Memory B cell (primary cell): Measurements from ENCODE around the gene FHL1.

Experiments
- ATAC-seq: fragments of 150-1000 bp; cut with Tn5 transposase; 2 replicates; pipeline ENCODE4 v1.10.0; 2021; ENCODE audit warnings: low read depth, mild to moderate bottlenecking, moderate library complexity
- DNase-seq, 2 donors: peaks; one replicate each; pipeline ENCODE4 v3.0.0; 2022; ENCODE audit warnings: low spot score in 2 of 2
- H3K27ac Mint-ChIP-seq: one replicate; pipeline ENCODE4 v1.8.0; 2022; ENCODE audit warnings: mild to moderate bottlenecking, moderate library complexity, mixed read lengths
- H3K27me3 Mint-ChIP-seq: one replicate; pipeline ENCODE4 v1.8.0; 2022; ENCODE audit warnings: mixed read lengths
- H3K36me3 Mint-ChIP-seq: one replicate; pipeline ENCODE4 v1.8.0; 2022; ENCODE audit warnings: mild to moderate bottlenecking, mixed read lengths
- H3K4me1 Mint-ChIP-seq: one replicate; pipeline ENCODE4 v1.8.0; 2022; ENCODE audit warnings: mixed read lengths
- H3K4me3 Mint-ChIP-seq: one replicate; pipeline ENCODE4 v1.8.0; 2022; ENCODE audit warnings: mild to moderate bottlenecking, moderate library complexity, mixed read lengths
- H3K9me3 Mint-ChIP-seq: one replicate; pipeline ENCODE4 v1.8.0; 2022; ENCODE audit warnings: mixed read lengths

The FHL1 gene

DNA sequence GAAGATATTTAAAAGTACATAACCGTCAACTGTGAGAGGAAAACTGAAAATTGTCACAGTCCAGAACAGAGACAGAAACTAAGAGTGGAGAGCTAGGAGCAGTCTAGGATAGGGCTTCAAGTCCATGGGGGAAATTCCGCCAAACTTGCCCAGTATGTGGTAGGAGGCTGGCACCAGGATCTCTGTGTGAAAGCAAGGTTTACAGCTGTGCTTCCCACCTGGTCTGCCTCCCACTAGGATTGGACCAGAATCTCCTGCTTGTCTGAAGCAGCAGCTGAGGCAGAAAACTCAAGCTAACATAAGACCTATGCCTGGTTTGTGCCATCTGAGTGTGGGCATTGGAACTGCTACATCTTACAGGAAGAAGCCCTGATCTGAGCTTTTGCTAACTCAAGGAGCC is 18.6 kb upstream of the FHL1 start:
- Mint-ChIP-seq H3K4me1 (no peaks in the 10 kb centered on the region), H3K36me3 (no peaks in the 10 kb centered on the region), H3K27ac (no peak overlapping the region), H3K27me3 (peaks cover 2% of the 10 kb centered on the region), H3K9me3 (no peaks in the 10 kb centered on the region), H3K4me3 (no peak overlapping the region)
- DNase-seq (no peak), ATAC-seq (no peak)

DNA sequence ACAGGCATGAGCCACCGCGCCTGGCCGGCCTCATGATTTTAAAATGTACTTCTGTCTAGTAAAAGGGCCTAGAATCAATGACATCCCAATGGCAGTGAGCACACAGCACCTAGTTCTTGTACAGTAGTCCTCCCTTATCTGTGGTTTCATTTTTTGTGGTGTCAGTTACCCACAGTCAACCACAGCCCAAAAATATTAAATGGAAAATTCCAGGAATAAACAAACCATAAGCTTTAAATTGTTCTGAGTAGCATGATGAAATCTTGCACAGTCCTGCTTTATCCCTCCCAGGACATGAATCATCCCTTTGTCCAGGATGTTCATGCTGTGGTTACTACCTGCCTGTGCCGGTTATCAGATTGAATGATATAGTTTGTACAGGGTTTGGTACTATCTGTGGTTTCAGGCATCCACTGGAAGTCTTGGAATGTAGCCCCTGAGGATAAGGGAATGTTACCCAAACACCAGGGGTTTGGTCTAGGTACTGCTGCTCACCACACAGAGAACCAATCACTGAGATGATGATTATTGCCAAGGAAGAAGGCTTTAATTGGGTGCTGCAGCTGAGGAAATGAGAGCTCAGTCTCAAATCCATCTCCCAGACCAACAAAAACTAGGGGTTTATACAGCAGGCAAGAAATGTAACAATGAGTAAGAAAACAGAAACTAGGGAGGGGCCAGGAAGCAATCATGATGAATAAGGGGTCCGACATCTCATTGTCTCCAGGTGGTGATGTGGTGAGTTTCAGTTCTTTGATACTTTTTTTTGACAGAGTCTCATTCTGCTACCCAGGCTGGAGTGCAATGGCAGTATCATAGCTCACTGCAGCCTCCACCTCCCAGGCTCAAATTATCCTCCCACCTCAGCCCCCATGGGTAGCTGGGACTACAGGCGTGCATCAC is 16.2 kb upstream of the FHL1 start:
- no peak overlapping the region for H3K27ac Mint-ChIP-seq
- ATAC-seq = no peak

DNA sequence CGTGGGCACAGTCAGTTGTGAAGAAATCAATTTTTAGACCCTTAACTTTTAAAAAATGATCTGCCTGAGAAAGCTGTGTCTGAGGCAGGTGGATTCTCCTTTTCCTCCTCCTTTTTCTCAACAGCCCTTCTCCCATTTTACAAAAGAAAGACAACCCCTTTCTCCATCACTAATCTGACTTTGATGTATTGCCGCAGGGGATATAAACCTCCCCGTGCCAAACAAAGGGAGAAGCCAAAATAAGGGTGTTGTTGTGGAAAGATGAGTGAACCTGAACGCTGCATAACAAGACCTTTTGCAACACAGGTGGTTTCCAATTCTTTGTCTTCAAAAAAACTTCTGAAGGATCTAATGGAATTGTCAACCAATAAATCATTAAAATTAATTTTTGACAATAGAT is 8.4 kb upstream of the FHL1 start:
- H3K4me1 Mint-ChIP-seq = peaks cover 6% of the 10 kb centered on the region
- no peak for DNase-seq
- H3K27me3 Mint-ChIP-seq = peaks cover 1% of the 10 kb centered on the region
- ATAC-seq = no peak
- no peak overlapping the region for H3K4me3 Mint-ChIP-seq
- no peaks in the 10 kb centered on the region for H3K36me3 Mint-ChIP-seq
- H3K9me3 Mint-ChIP-seq = no peaks in the 10 kb centered on the region
- H3K27ac Mint-ChIP-seq = no peak overlapping the region

More for the DNA sequence above, 16.2 kb upstream of the FHL1 start:
- H3K36me3 Mint-ChIP-seq = no peaks in the 10 kb centered on the region
- H3K27me3 Mint-ChIP-seq = peaks cover 2% of the 10 kb centered on the region
- H3K4me1 Mint-ChIP-seq = no peaks in the 10 kb centered on the region
- H3K4me3 Mint-ChIP-seq = no peak overlapping the region
- no peaks in the 10 kb centered on the region for H3K9me3 Mint-ChIP-seq
- DNase-seq = no peak

DNA sequence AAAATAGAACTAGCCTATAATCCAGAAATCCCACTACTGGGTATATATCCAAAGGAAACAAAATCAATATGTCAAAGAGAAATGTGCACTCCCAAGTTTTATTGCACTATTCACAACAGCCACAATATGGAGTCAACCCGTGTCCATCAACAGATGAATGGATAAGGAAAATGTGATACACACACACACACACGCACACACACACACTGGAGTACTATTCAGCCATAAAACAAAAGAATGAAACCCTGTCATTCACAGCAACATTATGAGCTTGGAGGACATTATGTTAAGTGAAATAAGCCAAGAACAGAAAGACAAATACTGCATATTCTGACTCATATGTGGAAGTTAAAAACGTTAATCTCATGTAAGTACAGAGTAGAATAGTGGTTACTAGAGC is 5.8 kb upstream of the FHL1 start:
- Mint-ChIP-seq H3K4me1 (peaks cover 16% of the 10 kb centered on the region), H3K27ac (no peak overlapping the region), H3K27me3 (peaks cover 6% of the 10 kb centered on the region), H3K4me3 (no peak overlapping the region), H3K36me3 (no peaks in the 10 kb centered on the region), H3K9me3 (no peaks in the 10 kb centered on the region)
- no peak for ATAC-seq
- no peak for DNase-seq

DNA sequence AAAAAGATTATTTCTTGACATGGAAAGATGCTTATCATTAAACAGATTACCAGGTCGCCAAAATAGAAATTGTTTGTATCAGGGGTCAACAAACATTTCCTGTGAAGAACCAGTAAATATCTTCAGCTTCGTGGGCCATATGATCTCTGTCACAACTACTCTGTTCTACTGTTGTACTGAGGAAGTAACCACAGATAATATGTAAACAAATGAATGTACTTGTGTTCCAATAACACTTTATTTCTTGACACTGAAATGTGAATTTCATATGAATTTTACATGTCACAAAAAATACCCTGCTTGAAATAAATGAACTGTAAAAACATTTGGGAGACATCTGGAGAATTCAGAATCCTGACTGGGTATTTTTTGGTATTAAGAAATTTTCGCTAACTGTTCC is 4.7 kb upstream of the FHL1 start:
- Mint-ChIP-seq H3K4me1 (peaks cover 16% of the 10 kb centered on the region), H3K4me3 (peak overlapping the region; percentile 37), H3K9me3 (no peaks in the 10 kb centered on the region), H3K27me3 (peaks cover 6% of the 10 kb centered on the region), H3K27ac (no peak overlapping the region), H3K36me3 (no peaks in the 10 kb centered on the region)
- no peak for ATAC-seq
- no peak for DNase-seq

DNA sequence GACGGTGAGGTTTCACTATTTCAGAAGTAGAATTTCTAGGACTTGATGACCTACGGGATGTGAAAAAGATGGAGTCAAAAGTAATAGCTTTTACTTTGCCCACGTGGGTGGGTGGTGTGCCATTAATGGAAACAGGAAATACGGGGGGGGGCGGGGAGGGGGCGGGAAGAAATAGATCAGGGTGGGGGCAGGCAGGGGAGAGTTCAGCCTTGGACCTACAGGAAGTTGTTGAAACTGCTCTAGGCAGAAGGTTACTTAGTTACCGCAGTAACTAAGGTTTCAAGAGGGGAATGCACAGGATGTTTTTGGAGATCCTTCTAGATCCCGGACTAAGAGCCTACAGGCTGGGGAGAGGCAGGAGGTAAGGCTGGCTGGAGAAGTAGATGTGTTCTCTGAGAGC is 3.6 kb upstream of the FHL1 start:
- no peak for DNase-seq
- peak overlapping the region; percentile 39 for H3K27ac Mint-ChIP-seq
- H3K4me1 Mint-ChIP-seq = peaks cover 16% of the 10 kb centered on the region
- H3K36me3 Mint-ChIP-seq = no peaks in the 10 kb centered on the region
- no peaks in the 10 kb centered on the region for H3K9me3 Mint-ChIP-seq
- no peak for ATAC-seq
- peaks cover 6% of the 10 kb centered on the region for H3K27me3 Mint-ChIP-seq
- peak overlapping the region; percentile 78 for H3K4me3 Mint-ChIP-seq

DNA sequence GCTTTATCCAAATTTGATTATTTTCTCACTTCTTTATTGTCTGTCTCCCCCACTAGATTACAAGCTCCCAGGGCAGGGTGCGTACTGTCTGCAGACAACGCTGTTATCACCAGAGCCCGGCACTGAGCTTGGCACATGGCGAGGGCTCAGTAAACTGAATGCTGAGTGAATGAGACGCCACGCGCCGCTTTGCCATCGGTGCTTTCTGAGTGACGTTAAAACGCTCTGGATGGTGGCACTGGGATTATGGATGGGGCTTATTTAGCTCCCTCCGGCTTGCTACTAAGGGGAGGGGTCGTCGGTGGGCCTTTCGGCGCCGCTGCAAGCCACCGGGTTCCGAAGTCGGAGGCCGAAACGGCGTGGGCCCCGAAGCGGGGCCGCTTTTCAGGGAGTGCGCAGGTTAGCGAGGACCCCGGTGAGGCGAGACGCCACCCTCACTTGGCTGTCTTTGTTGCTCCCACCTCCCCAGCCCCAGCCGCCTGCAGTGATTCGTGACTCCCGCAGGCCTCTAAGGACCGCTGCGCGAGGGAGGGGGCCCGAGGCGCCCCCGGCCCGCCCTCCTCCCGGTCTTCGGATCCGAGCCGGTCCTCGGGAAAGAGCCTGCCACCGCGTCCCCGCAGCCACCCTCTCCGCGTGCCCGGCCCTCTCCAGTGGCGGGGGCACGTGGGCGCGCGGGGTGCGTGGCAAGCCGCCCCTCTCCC is 569 bp upstream of the FHL1 start:
- Mint-ChIP-seq H3K27ac (no peak overlapping the region), H3K4me3 (peak overlapping the region; percentile 79), H3K27me3 (peaks cover 6% of the 10 kb centered on the region), H3K9me3 (no peaks in the 10 kb centered on the region), H3K4me1 (peaks cover 16% of the 10 kb centered on the region), H3K36me3 (no peaks in the 10 kb centered on the region)
- no peak for DNase-seq
- peak; percentile 39 for ATAC-seq

DNA sequence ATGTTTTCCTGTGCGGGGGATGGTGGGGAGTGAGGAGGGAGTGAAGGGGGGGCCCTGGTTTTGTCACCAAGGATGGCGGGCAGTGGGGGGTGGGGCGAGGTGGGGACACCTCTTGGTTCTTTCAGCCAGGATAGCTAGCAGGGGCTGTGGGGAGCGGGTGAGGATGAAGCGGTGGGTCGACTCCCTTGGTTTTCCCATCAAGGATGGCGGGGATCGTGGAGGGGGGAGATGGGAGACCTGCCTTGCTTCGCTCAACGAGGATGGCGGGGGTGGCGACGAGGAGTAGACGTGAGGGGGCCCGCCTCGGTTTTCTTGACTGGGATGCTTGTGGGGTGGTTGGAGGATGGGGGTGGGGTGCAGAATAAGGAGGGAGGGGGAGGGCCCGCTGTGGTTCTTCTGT is 643 bp downstream of the FHL1 start:
- ATAC-seq (no peak), DNase-seq (no peak)
- Mint-ChIP-seq H3K4me1 (peaks cover 16% of the 10 kb centered on the region), H3K36me3 (no peaks in the 10 kb centered on the region), H3K27ac (no peak overlapping the region), H3K27me3 (peaks cover 6% of the 10 kb centered on the region), H3K4me3 (peak overlapping the region; percentile 64), H3K9me3 (no peaks in the 10 kb centered on the region)

DNA sequence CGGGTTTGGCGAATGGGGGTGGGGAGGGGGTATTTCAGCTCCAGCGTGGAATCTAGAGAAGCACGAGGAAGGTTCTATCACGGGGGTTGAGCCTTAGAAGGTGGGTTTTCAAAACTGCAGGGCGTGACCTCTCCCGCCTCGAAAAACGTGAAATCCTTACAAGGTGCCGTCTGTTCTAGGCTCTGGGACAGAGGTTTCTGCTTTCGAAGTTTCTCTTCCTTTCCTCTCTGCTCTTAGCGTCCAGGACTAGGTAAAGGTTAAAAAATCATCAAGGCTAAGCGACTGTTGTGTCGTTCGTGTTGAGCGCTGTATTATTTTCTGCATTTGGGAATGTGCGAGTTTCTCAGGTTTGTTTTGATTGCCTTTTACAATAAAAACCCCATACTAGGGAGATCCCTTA is 1.1 kb downstream of the FHL1 start:
- Mint-ChIP-seq H3K9me3 (no peaks in the 10 kb centered on the region), H3K4me3 (peak overlapping the region; percentile 64), H3K27ac (no peak overlapping the region), H3K4me1 (peaks cover 16% of the 10 kb centered on the region), H3K27me3 (peaks cover 6% of the 10 kb centered on the region), H3K36me3 (no peaks in the 10 kb centered on the region)
- ATAC-seq (no peak), DNase-seq (no peak)

DNA sequence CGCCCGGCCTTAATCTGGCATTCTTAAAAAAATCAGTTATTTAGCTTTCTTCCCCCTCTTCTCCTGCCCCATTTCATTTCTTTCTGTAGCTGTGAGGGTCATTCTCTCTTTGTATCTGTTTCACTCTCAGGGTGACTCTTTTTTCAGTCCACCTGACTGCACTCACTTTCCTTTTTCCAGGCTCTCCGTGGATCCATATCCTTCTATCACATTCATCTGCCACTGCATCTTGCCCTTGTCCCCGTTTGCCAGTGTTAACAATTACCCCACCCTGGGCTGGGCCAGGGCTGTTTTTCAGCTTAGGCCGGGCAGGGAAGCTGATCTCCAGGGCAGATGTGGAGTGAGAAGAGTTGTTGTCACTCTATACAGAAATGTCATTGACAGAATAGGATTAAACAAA is 7.7 kb downstream of the FHL1 start:
- Mint-ChIP-seq H3K27ac (no peak overlapping the region), H3K9me3 (no peaks in the 10 kb centered on the region), H3K36me3 (no peaks in the 10 kb centered on the region), H3K4me3 (no peak overlapping the region), H3K4me1 (peaks cover 10% of the 10 kb centered on the region), H3K27me3 (peaks cover 2% of the 10 kb centered on the region)
- ATAC-seq = no peak
- no peak for DNase-seq

DNA sequence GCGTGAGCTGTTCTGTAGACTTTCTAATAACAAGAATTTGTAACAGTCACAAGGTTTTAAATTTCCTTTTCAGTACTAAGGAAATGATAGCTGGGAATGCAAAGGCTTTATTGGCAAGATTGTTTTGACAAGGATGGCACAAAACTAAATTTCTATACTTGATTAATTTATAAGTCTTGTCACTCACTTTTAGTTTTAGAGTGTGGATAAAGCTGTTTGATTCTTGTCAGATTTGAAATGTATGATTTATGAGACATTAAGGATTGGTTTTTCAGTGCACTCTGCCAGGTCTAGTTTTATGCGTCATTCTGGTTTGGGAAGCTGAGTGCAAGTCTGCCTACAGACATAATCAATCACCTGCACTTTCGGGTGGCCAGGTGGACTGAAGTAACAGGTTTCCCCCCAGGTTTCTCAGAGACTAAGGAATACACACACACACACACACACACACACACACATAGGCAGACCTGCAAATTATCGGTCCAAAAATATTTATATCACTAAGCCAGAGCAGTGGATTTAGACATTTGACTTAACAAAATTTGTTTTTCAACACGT is 9.3 kb downstream of the FHL1 start:
- Mint-ChIP-seq H3K4me1 (peaks cover 10% of the 10 kb centered on the region), H3K4me3 (no peak overlapping the region), H3K36me3 (no peaks in the 10 kb centered on the region), H3K27ac (no peak overlapping the region), H3K9me3 (no peaks in the 10 kb centered on the region), H3K27me3 (peaks cover 2% of the 10 kb centered on the region)
- ATAC-seq (no peak), DNase-seq (no peak)

DNA sequence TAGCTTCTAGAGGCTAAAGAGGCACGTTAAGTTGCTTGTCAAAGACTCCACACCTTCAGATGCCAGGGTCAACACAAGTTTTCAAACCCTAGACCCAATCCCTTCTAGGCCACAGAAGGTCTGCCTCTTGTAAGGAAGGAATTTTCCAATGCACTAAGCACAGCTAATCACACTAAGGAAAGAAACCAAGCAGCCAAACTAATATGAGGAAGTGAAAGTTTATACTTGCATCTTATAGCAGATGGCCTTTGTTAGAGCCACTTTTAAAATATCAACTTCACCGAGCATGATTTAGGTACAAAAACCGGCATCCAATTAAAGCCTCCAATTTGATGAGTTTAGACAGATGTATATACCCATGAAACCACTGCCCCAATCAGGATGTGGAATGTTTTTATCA is 9.9 kb downstream of the FHL1 start:
- no peak for DNase-seq
- ATAC-seq = peak; percentile 83
- Mint-ChIP-seq H3K27ac (no peak overlapping the region), H3K27me3 (peaks cover 2% of the 10 kb centered on the region), H3K4me3 (no peak overlapping the region), H3K4me1 (peaks cover 10% of the 10 kb centered on the region), H3K9me3 (no peaks in the 10 kb centered on the region), H3K36me3 (no peaks in the 10 kb centered on the region)

DNA sequence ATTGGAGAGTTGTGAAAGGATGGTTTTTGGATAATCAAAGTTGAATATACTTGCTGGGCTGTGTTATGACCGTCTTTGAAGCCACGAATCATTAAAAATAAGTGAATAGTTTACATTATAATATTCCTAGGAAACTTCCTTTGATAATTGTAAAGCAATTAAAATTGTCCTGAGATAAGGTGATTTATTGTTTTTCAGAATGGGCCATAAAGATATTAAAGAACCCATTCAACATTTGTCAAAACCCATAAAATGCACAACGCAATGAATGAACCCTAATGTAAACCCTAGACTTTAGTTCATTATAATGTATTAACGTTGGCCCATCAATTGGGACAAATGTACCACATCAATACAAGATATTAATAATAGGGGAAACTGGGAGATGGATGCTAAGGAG is 11.4 kb downstream of the FHL1 start:
- Mint-ChIP-seq H3K4me3 (no peak overlapping the region), H3K9me3 (no peaks in the 10 kb centered on the region), H3K36me3 (no peaks in the 10 kb centered on the region), H3K4me1 (peaks cover 10% of the 10 kb centered on the region), H3K27me3 (peaks cover 2% of the 10 kb centered on the region), H3K27ac (no peak overlapping the region)
- DNase-seq = no peak
- no peak for ATAC-seq

DNA sequence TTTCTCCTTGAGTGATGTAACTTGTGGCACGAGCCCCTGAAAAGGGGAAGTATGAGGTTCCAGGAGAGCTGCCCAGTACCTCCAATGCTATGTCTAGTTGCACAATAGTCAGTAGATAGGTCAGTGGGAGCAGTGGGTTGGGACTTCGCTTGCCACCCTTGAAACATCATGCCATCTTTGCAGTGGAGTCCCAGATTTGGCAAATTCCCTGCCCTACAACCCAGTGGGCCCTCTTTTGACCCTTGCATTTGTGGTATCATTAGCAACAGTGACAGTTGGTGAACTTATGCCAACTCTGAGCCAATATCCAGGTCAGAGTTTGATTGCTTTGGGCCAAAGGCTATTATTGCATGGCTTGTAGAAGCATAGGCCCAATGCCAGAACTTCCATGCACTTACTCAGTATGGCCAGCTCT is 12.3 kb downstream of the FHL1 start:
- H3K27ac Mint-ChIP-seq = no peak overlapping the region
- H3K4me1 Mint-ChIP-seq = peaks cover 10% of the 10 kb centered on the region
- no peak for DNase-seq

More for the DNA sequence above, 12.3 kb downstream of the FHL1 start:
- Mint-ChIP-seq H3K36me3 (no peaks in the 10 kb centered on the region), H3K27me3 (peaks cover 2% of the 10 kb centered on the region), H3K9me3 (no peaks in the 10 kb centered on the region), H3K4me3 (no peak overlapping the region)
- no peak for ATAC-seq
